SK-N-MC (cell line): ENCODE measurements around the gene TNKS1BP1.
"Not testable (repeated sequence)": the region's sequence is repeated elsewhere in the genome, so short reads cannot be mapped to it uniquely, and the experiment has no call there.

Source experiments
- DNase-seq: peaks from one replicate; pipeline ENCODE4 v3.0.0-alpha.2; 2011; ENCODE audit warnings: low read depth, low spot score
- H3K27ac ChIP-seq: fragments of 200-600 bp; sonication (generic); 2 replicates; pipeline ENCODE4 v1.5.1; 2016; ENCODE audit warnings: mixed run types
- H3K36me3 ChIP-seq: fragments of 200-600 bp; sonication (generic); 2 replicates; pipeline ENCODE4 v1.6.1; 2017; ENCODE audit warnings: antibody characterized with exemption, low read length, mixed read lengths; ENCODE audit not compliant: insufficient read depth
- H3K4me3 ChIP-seq: fragments of 200-600 bp; sonication (generic); 2 replicates; pipeline ENCODE4 v1.5.1; 2016
- H3K9ac ChIP-seq: fragments of 200-600 bp; sonication (generic); 2 replicates; pipeline ENCODE4 v1.8.0; 2017; ENCODE audit warnings: mixed run types, mixed read lengths; ENCODE audit not compliant: insufficient read length
- H3K9me3 ChIP-seq: fragments of 200-600 bp; sonication (generic); 2 replicates; pipeline ENCODE4 v1.6.1; 2017; ENCODE audit warnings: low read depth, mild to moderate bottlenecking, antibody characterized with exemption, low read length, moderate library complexity, mixed read lengths
- EZH2 ChIP-seq: fragments of 200-600 bp; sonication (generic); IDR thresholded peaks from one replicate; pipeline ENCODE4 v1.6.1; 2017; ENCODE audit warnings: antibody characterized with exemption
- FOXP2 ChIP-seq: optimal IDR thresholded peaks from 2 replicates; pipeline ENCODE3; 2011; ENCODE audit warnings: mild to moderate bottlenecking, moderate library complexity; ENCODE audit not compliant: insufficient read depth; ENCODE audit errors: extremely low read length, control extremely low read depth
- POLR2AphosphoS5 ChIP-seq: IDR thresholded peaks from 2 replicates; pipeline ENCODE4 v1.6.1; 2012; ENCODE audit warnings: mild to moderate bottlenecking, low read depth, low read length, borderline replicate concordance

TNKS1BP1 gene

GRCh38 chr11:57363131-57364080 is 38.7 kb upstream of the TNKS1BP1 start:
- H3K9ac ChIP-seq, result no peak overlapping the region
- H3K27ac ChIP-seq, result no peak overlapping the region
- no peak for DNase-seq
- TF ChIP-seq FOXP2, result no peak
- TF ChIP-seq EZH2, result no peak
- no peak for TF ChIP-seq POLR2AphosphoS5
- H3K9me3 ChIP-seq, result no peaks in the 10 kb centered on the region
- no peaks in the 10 kb centered on the region for H3K36me3 ChIP-seq
- no peak overlapping the region for H3K4me3 ChIP-seq

- no peak overlapping the region for H3K4me3 ChIP-seq
- H3K9me3 ChIP-seq, result no peaks in the 10 kb centered on the region
- no peak overlapping the region for H3K27ac ChIP-seq
- DNase-seq, result no peak
- no peak for TF ChIP-seq EZH2
- no peak for TF ChIP-seq FOXP2
- no peak for TF ChIP-seq POLR2AphosphoS5
- no peak overlapping the region for H3K9ac ChIP-seq
- no peaks in the 10 kb centered on the region for H3K36me3 ChIP-seq
Observed at GRCh38 chr11:57361926-57362325, 37.2 kb upstream of the TNKS1BP1 start.

GRCh38 chr11:57361420-57361819 is 36.7 kb upstream of the TNKS1BP1 start:
- not testable (repeated sequence) for H3K9ac ChIP-seq, H3K9me3 ChIP-seq, H3K27ac ChIP-seq, H3K4me3 ChIP-seq, DNase-seq, H3K36me3 ChIP-seq

GRCh38 chr11:57360991-57361390 is 36.2 kb upstream of the TNKS1BP1 start:
- H3K36me3 ChIP-seq, result no peaks in the 10 kb centered on the region
- TF ChIP-seq POLR2AphosphoS5 (no peak), FOXP2 (no peak)
- H3K9ac ChIP-seq, result no peak overlapping the region
- no peaks in the 10 kb centered on the region for H3K9me3 ChIP-seq
- H3K4me3 ChIP-seq, result no peak overlapping the region
- no peak for DNase-seq
- H3K27ac ChIP-seq, result no peak overlapping the region

GRCh38 chr11:57359896-57360690 is 35.3 kb upstream of the TNKS1BP1 start:
- H3K9me3 ChIP-seq, result no peaks in the 10 kb centered on the region
- no peaks in the 10 kb centered on the region for H3K36me3 ChIP-seq
- H3K4me3 ChIP-seq, result no peak overlapping the region
- H3K27ac ChIP-seq, result no peak overlapping the region
- DNase-seq, result no peak
- TF ChIP-seq POLR2AphosphoS5 (no peak), FOXP2 (no peak), EZH2 (no peak)
- no peak overlapping the region for H3K9ac ChIP-seq

GRCh38 chr11:57359396-57359795 is 34.6 kb upstream of the TNKS1BP1 start:
- H3K4me3 ChIP-seq, result no peak overlapping the region
- no peaks in the 10 kb centered on the region for H3K9me3 ChIP-seq
- DNase-seq, result no peak
- H3K36me3 ChIP-seq, result no peaks in the 10 kb centered on the region
- no peak overlapping the region for H3K9ac ChIP-seq
- TF ChIP-seq FOXP2, result no peak
- no peak for TF ChIP-seq EZH2
- no peak for TF ChIP-seq POLR2AphosphoS5
- no peak overlapping the region for H3K27ac ChIP-seq

GRCh38 chr11:57358991-57359390 is 34.2 kb upstream of the TNKS1BP1 start:
- Histone ChIP-seq H3K36me3 (no peaks in the 10 kb centered on the region), H3K9ac (no peak overlapping the region), H3K4me3 (no peak overlapping the region), H3K27ac (no peak overlapping the region), H3K9me3 (no peaks in the 10 kb centered on the region)
- DNase-seq, result no peak
- TF ChIP-seq FOXP2 (no peak), POLR2AphosphoS5 (no peak), EZH2 (no peak)

GRCh38 chr11:57358543-57358961 is 33.8 kb upstream of the TNKS1BP1 start:
- DNase-seq, result no peak
- Histone ChIP-seq H3K9ac (no peak overlapping the region), H3K27ac (no peak overlapping the region), H3K9me3 (no peaks in the 10 kb centered on the region), H3K36me3 (no peaks in the 10 kb centered on the region), H3K4me3 (no peak overlapping the region)
- no peak for TF ChIP-seq EZH2
- no peak for TF ChIP-seq FOXP2
- no peak for TF ChIP-seq POLR2AphosphoS5
